Endothelial cell of umbilical vein (primary cell): ENCODE results near the gene KL. TPM values are rescaled to one million over a fixed set of nuclear protein-coding genes. Genes with fewer than 3 reads are reported as not detected.

Experiments
- BruUV-seq: library from RNA; stranded (reverse); fragments of 400-500 nt; replicated peaks from 2 replicates; lab custom pipeline; 2021; lab: Mats Ljungman, UMichigan
- CTCF ChIA-PET: fragments of 300-600, 350-600 bp; sonication (Branson Sonifier 250); formaldehyde crosslinking; loops from one replicate; lab custom pipeline; 2021; ENCODE audit warnings: antibody characterized with exemption, inconsistent platforms; lab: Charles Lee
- POLR2A ChIA-PET: fragments of 300-600, 350-600 bp; sonication (Branson Sonifier 250); formaldehyde crosslinking; loops from one replicate; lab custom pipeline; 2021; ENCODE audit warnings: antibody characterized with exemption, inconsistent platforms; lab: Charles Lee
- DNase-seq: peaks from one replicate; pipeline ENCODE4 v3.0.0-alpha.2; 2011; ENCODE audit warnings: low read depth, low spot score
- FAIRE-seq: peaks from 2 replicates; lab custom pipeline; 2011; peaks lifted over from hg19 to GRCh38; lab: Jason Lieb, UNC
- H2AFZ ChIP-seq: 2 replicates; pipeline ENCODE4 v1.6.0; 2012; ENCODE audit warnings: low read depth, low read length, control low read depth, inconsistent platforms
- H3K27ac ChIP-seq: 2 replicates; pipeline ENCODE4 v1.5.1; 2011; ENCODE audit warnings: low read depth, mild to moderate bottlenecking, control low read depth, low read length, moderate library complexity; ENCODE audit not compliant: insufficient read depth
- H3K27me3 ChIP-seq, 2 experiments: 2 replicates each; pipeline versions ENCODE4 v1.6.0 to v1.6.1; 2011; ENCODE audit warnings: low read length in 2 of 2, mixed read lengths in 1 of 2; ENCODE audit not compliant: control insufficient read depth in 2 of 2, insufficient read depth in 2 of 2
- H3K36me3 ChIP-seq, 2 experiments: 2 replicates in 1 of 2; 3 replicates in 1 of 2; pipeline ENCODE4 v1.5.1; 2011; ENCODE audit warnings: low read length in 2 of 2, mild to moderate bottlenecking in 1 of 2, moderate library complexity in 1 of 2; ENCODE audit not compliant: control insufficient read depth in 2 of 2, insufficient read depth in 2 of 2; ENCODE audit errors: extremely low read depth in 1 of 2
- H3K4me1 ChIP-seq: 3 replicates; pipeline ENCODE4 v1.5.1; 2011; ENCODE audit warnings: mild to moderate bottlenecking, low read length; ENCODE audit not compliant: control insufficient read depth, insufficient read depth; ENCODE audit errors: extremely low read depth
- H3K4me2 ChIP-seq: 2 replicates; pipeline ENCODE4 v1.6.1; 2011; ENCODE audit warnings: low read length, control low read depth, mixed read lengths; ENCODE audit not compliant: insufficient read depth
- H3K4me3 ChIP-seq, 3 experiments: fragments of 200-600 bp in 1 of 3; sonication (generic), shearing (Covaris generic) in 1 of 3; replicated peaks in 1 of 3; 2 replicates each; pipeline ENCODE4 v1.5.1; 2011 to 2016; ENCODE audit warnings: control low read depth in 3 of 3, low read length in 3 of 3, mild to moderate bottlenecking in 2 of 3, inconsistent platforms in 1 of 3, low read depth in 1 of 3, moderate library complexity in 1 of 3; ENCODE audit not compliant: insufficient read depth in 1 of 3
- H3K79me2 ChIP-seq: 2 replicates; pipeline ENCODE4 v1.6.0; 2012; ENCODE audit warnings: low read length, inconsistent platforms; ENCODE audit not compliant: control insufficient read depth, insufficient read depth
- H3K9ac ChIP-seq: replicated peaks from 2 replicates; pipeline ENCODE3; 2011; ENCODE audit warnings: low read length, control low read depth; ENCODE audit not compliant: insufficient read depth; ENCODE audit errors: extremely low read depth
- H3K9me1 ChIP-seq: replicated peaks from 3 replicates; pipeline ENCODE4 v1.6.0; 2011; ENCODE audit warnings: mild to moderate bottlenecking, low read length; ENCODE audit not compliant: control insufficient read depth, insufficient read depth; ENCODE audit errors: extremely low read depth
- H3K9me3 ChIP-seq: replicated peaks from 2 replicates; pipeline ENCODE4 v1.5.1; 2012; ENCODE audit warnings: low read length, inconsistent platforms; ENCODE audit not compliant: control insufficient read depth, insufficient read depth
- H4K20me1 ChIP-seq: replicated peaks from 2 replicates; pipeline ENCODE3; 2011; ENCODE audit warnings: mild to moderate bottlenecking, low read length; ENCODE audit not compliant: control insufficient read depth, insufficient read depth; ENCODE audit errors: extremely low read depth
- EZH2 ChIP-seq: IDR thresholded peaks from 2 replicates; pipeline ENCODE4 v1.6.1; 2012; ENCODE audit warnings: borderline replicate concordance, low read depth, mild to moderate bottlenecking, moderate library complexity, low read length, inconsistent platforms; ENCODE audit not compliant: severe bottlenecking
- FOS ChIP-seq: IDR thresholded peaks from 2 replicates; pipeline ENCODE4 v1.6.1; 2011; ENCODE audit warnings: mild to moderate bottlenecking, low read length, moderate library complexity, borderline replicate concordance; ENCODE audit not compliant: insufficient read depth
- GATA2 ChIP-seq: IDR thresholded peaks from 2 replicates; pipeline ENCODE4 v1.7.0; 2011; ENCODE audit warnings: low read depth, mild to moderate bottlenecking, moderate library complexity, mixed read lengths, low read length; ENCODE audit not compliant: insufficient read length, insufficient read depth
- JUN ChIP-seq: IDR thresholded peaks from 2 replicates; pipeline ENCODE4 v1.6.1; 2011; ENCODE audit warnings: borderline replicate concordance, low read depth; ENCODE audit not compliant: insufficient read length, insufficient read depth
- MAX ChIP-seq: IDR thresholded peaks from 2 replicates; pipeline ENCODE4 v1.6.1; 2011; ENCODE audit not compliant: insufficient read depth, insufficient read length
- MYC ChIP-seq: IDR thresholded peaks from one replicate; pipeline ENCODE4 v1.6.1; 2011; ENCODE audit warnings: mild to moderate bottlenecking, low read depth, low read length
- POLR2A ChIP-seq: IDR thresholded peaks from 2 replicates; pipeline ENCODE4 v1.6.1; 2012; ENCODE audit warnings: low read depth, mild to moderate bottlenecking, control low read depth, low read length
- POLR2AphosphoS5 ChIP-seq: IDR thresholded peaks from 2 replicates; pipeline ENCODE4 v1.6.1; 2012; ENCODE audit warnings: low read depth, mild to moderate bottlenecking, control low read depth, low read length, moderate library complexity; ENCODE audit not compliant: insufficient read depth
- dilution Hi-C: fragments of 300-500 bp; cut with MboI; formaldehyde crosslinking; loops from one replicate; pipeline ENCODE4 v1.15.0; 2019; ENCODE audit warnings: low sequenced_read_pairs; ENCODE audit not compliant: extremely low pct_ligation_motif_present
- intact Hi-C: fragments of 100-400 bp; cut with micrococcal nuclease; formaldehyde crosslinking; loops from one replicate; pipeline ENCODE4 v1.10.0; 2022
- polyA plus RNA-seq, 4 experiments: library from polyadenylated mRNA; depleted of rRNA in 3 of 4; stranded (reverse) in 3 of 4; unstranded in 1 of 4; fragments of >200 nt; gene quantifications; 2 replicates each; pipeline versions ENCODE4 v1.2.1 to v1.2.3, GENCODE V29; 2011 to 2012; ENCODE audit warnings: missing spikeins in 1 of 4
- total RNA-seq: library from RNA; stranded (reverse); gene quantifications from 2 replicates; pipeline ENCODE4 v1.2.3, GENCODE V29; 2021
- TF ChIP-seq, protein P1 (sequence below), 2 donors: IDR thresholded peaks; 1 replicate in 1 of 2; 2 replicates in 1 of 2; pipeline ENCODE4 v1.5.1; 2011; ENCODE audit warnings: low read length in 2 of 2, mild to moderate bottlenecking in 2 of 2, moderate library complexity in 2 of 2, control low read depth in 1 of 2, inconsistent platforms in 1 of 2, low read depth in 1 of 2; ENCODE audit not compliant: insufficient read depth in 1 of 2; ENCODE audit errors: extremely low read depth in 1 of 2

Gene KL
- total and polyA plus RNA-seq, 2 donors (not counting 3 experiments of a cell fraction or from before 2014, with no cell fraction given) = 0.01 to 0.07 TPM

GRCh38 chr13:33053397-33054066, 37.3 kb downstream of the KL start:
- no peaks in the 10 kb centered on the region for H3K9me3 ChIP-seq
- H3K4me2 ChIP-seq = no peak overlapping the region
- no peaks in the 10 kb centered on the region for H3K36me3 ChIP-seq
- no peaks in the 10 kb centered on the region for H3K9me1 ChIP-seq
- FAIRE-seq (no peak), DNase-seq (no peak)
- no peaks in the 10 kb centered on the region for H3K79me2 ChIP-seq
- H3K27me3 ChIP-seq = peaks cover 4 to 13% of the 10 kb centered on the region in 2 experiments
- H3K4me1 ChIP-seq = no peaks in the 10 kb centered on the region
- H3K9ac ChIP-seq = no peak overlapping the region
- no peak overlapping the region for H3K27ac ChIP-seq
- ChIA-PET CTCF (interaction anchor here (1.2 kb wide), 1 partner anchor 12 kb away, joined by 3 read pairs; no protein-coding TSS in a partner anchor), POLR2A (no interaction called here)
- H2AFZ ChIP-seq = no peak overlapping the region
- no peak overlapping the region for H3K4me3 ChIP-seq
- dilution Hi-C loops (no loop called here), intact Hi-C loops (no loop called here)
- no TSS peak for BruUV-seq
- TF ChIP-seq GATA2 = no peak
- no peak for TF ChIP-seq EZH2
- no peak for TF ChIP-seq POLR2AphosphoS5
- TF ChIP-seq FOS = no peak
- TF ChIP-seq MYC = no peak
- TF ChIP-seq POLR2A = no peak
- no peak for TF ChIP-seq MAX
- TF ChIP-seq JUN = no peak
- TF ChIP-seq, protein P1, sequence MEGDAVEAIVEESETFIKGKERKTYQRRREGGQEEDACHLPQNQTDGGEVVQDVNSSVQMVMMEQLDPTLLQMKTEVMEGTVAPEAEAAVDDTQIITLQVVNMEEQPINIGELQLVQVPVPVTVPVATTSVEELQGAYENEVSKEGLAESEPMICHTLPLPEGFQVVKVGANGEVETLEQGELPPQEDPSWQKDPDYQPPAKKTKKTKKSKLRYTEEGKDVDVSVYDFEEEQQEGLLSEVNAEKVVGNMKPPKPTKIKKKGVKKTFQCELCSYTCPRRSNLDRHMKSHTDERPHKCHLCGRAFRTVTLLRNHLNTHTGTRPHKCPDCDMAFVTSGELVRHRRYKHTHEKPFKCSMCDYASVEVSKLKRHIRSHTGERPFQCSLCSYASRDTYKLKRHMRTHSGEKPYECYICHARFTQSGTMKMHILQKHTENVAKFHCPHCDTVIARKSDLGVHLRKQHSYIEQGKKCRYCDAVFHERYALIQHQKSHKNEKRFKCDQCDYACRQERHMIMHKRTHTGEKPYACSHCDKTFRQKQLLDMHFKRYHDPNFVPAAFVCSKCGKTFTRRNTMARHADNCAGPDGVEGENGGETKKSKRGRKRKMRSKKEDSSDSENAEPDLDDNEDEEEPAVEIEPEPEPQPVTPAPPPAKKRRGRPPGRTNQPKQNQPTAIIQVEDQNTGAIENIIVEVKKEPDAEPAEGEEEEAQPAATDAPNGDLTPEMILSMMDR (IDR thresholded peaks at IDR 0.05; ENCODE audit: extremely low read depth in 1 of 2, insufficient read depth in 1 of 2, low read depth in 1 of 2, low read length in 2 of 2) = no peak
- no peaks in the 10 kb centered on the region for H4K20me1 ChIP-seq
